Measurements from ENCODE around the gene TMEM131.

GRCh38 chr2:97766567-97766966, 229.2 kb downstream of the TMEM131 start:
- TF ChIP-seq POLR2A (IDR thresholded peaks at IDR 0.05) (no peak), POLR2AphosphoS5 (IDR thresholded peaks at IDR 0.05; ENCODE audit: insufficient read depth in 1 of 2, low read depth in 1 of 2) (no peak)
- TF ChIP-seq, protein P1, sequence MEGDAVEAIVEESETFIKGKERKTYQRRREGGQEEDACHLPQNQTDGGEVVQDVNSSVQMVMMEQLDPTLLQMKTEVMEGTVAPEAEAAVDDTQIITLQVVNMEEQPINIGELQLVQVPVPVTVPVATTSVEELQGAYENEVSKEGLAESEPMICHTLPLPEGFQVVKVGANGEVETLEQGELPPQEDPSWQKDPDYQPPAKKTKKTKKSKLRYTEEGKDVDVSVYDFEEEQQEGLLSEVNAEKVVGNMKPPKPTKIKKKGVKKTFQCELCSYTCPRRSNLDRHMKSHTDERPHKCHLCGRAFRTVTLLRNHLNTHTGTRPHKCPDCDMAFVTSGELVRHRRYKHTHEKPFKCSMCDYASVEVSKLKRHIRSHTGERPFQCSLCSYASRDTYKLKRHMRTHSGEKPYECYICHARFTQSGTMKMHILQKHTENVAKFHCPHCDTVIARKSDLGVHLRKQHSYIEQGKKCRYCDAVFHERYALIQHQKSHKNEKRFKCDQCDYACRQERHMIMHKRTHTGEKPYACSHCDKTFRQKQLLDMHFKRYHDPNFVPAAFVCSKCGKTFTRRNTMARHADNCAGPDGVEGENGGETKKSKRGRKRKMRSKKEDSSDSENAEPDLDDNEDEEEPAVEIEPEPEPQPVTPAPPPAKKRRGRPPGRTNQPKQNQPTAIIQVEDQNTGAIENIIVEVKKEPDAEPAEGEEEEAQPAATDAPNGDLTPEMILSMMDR (IDR thresholded peaks at IDR 0.05) = no peak

Data from vagina (tissue), 2 donors.